H1 (cell line): Measurements from ENCODE around the gene LBH. TPM values are rescaled to one million over a fixed set of nuclear protein-coding genes. Genes with fewer than 3 reads are reported as not detected.
A peak's percentile ranks its signal among the peaks of the same experiment; 100 is the strongest.

Experiments used
- CTCF ChIA-PET: fragments of 300-600 bp; sonication (Branson Sonifier 250); formaldehyde crosslinking; loops from one replicate; lab custom pipeline; 2021; ENCODE audit not compliant: partially characterized antibody; lab: Charles Lee
- POLR2A ChIA-PET: fragments of 300-600 bp; sonication (Branson Sonifier 250); formaldehyde crosslinking; loops from one replicate; lab custom pipeline; 2021; ENCODE audit warnings: inconsistent platforms; ENCODE audit not compliant: partially characterized antibody; lab: Charles Lee
- DNase-seq, 2 experiments: peaks; one replicate each; pipeline versions ENCODE4 v3.0.0 to v3.0.0-alpha.2; 2010 to 2022; ENCODE audit warnings: low spot score in 2 of 2, low read depth in 1 of 2, mixed read lengths in 1 of 2
- FAIRE-seq: peaks from 2 replicates; lab custom pipeline; 2011; peaks lifted over from hg19 to GRCh38; lab: Jason Lieb, UNC
- H2AFZ ChIP-seq: 2 replicates; pipeline ENCODE4 v1.8.1; 2012; ENCODE audit warnings: low read length, inconsistent platforms
- H2AK5ac ChIP-seq: 2 replicates; pipeline ENCODE4 v1.6.1; 2013; ENCODE audit warnings: low read depth, low read length
- H2BK120ac ChIP-seq: replicated peaks from 2 replicates; pipeline ENCODE3; 2013; ENCODE audit warnings: low read depth, low read length, inconsistent platforms
- H2BK12ac ChIP-seq: 2 replicates; pipeline ENCODE4 v1.6.1; 2013; ENCODE audit warnings: low read depth, low read length
- H2BK15ac ChIP-seq: 2 replicates; pipeline ENCODE4 v1.6.1; 2013; ENCODE audit warnings: low read length
- H2BK20ac ChIP-seq: 2 replicates; pipeline ENCODE4 v1.6.1; 2013; ENCODE audit warnings: low read length
- H2BK5ac ChIP-seq: 2 replicates; pipeline ENCODE4 v1.6.1; 2013; ENCODE audit warnings: low read depth, low read length
- H3K14ac ChIP-seq: 2 replicates; pipeline ENCODE4 v1.6.1; 2013; ENCODE audit warnings: inconsistent platforms; ENCODE audit not compliant: insufficient read length
- H3K18ac ChIP-seq: 2 replicates; pipeline ENCODE4 v1.6.1; 2013; ENCODE audit warnings: low read length; ENCODE audit errors: extremely low read depth
- H3K23ac ChIP-seq: 2 replicates; pipeline ENCODE4 v1.6.1; 2013; ENCODE audit warnings: inconsistent platforms; ENCODE audit not compliant: insufficient read length
- H3K23me2 ChIP-seq: 2 replicates; pipeline ENCODE4 v1.6.1; 2013; ENCODE audit warnings: low read depth, low read length
- H3K27ac ChIP-seq: 2 replicates; pipeline ENCODE4 v1.6.1; 2011; ENCODE audit warnings: low read depth, low read length, inconsistent platforms
- H3K27me3 ChIP-seq, 4 experiments: replicated peaks in 1 of 4; 1 replicate in 1 of 4; 2 replicates in 3 of 4; pipeline versions ENCODE4 v1.6.1 to v1.8.1; 2011 to 2013; ENCODE audit warnings: low read length in 3 of 4, mild to moderate bottlenecking in 3 of 4, inconsistent platforms in 2 of 4, mixed read lengths in 2 of 4, moderate library complexity in 1 of 4; ENCODE audit not compliant: control insufficient read depth in 3 of 4, insufficient read depth in 3 of 4; ENCODE audit errors: extremely low read depth in 1 of 4
- H3K36me3 ChIP-seq, 4 experiments: 2 replicates each; pipeline versions ENCODE4 v1.6.1 to v1.8.1; 2011 to 2013; ENCODE audit warnings: mild to moderate bottlenecking in 4 of 4, low read length in 3 of 4, moderate library complexity in 2 of 4, control low read depth in 1 of 4, inconsistent platforms in 1 of 4; ENCODE audit not compliant: insufficient read depth in 4 of 4, control insufficient read depth in 2 of 4
- H3K4ac ChIP-seq: replicated peaks from 2 replicates; pipeline ENCODE3; 2013; ENCODE audit warnings: low read length, low read depth, mixed read lengths, inconsistent platforms; ENCODE audit not compliant: insufficient read length
- H3K4me1 ChIP-seq, 4 experiments: replicated peaks in 1 of 4; 1 replicate in 1 of 4; 2 replicates in 3 of 4; pipeline versions ENCODE4 v1.6.1 to v1.8.1; 2011 to 2013; ENCODE audit warnings: low read length in 3 of 4, inconsistent platforms in 2 of 4, mixed read lengths in 1 of 4; ENCODE audit not compliant: insufficient read depth in 4 of 4, control insufficient read depth in 3 of 4
- H3K4me2 ChIP-seq, 2 experiments: 2 replicates each; pipeline versions ENCODE4 v1.6.1 to v1.8.1; 2011 to 2013; ENCODE audit warnings: low read depth in 2 of 2, low read length in 2 of 2, control low read depth in 1 of 2, inconsistent platforms in 1 of 2, mild to moderate bottlenecking in 1 of 2; ENCODE audit not compliant: insufficient read depth in 1 of 2
- H3K4me3 ChIP-seq, 4 experiments: fragments of 200-600, 300-600 bp in 1 of 4; sonication (generic), shearing (Covaris generic), sonication (Bioruptor Twin) in 1 of 4; 2 replicates each; pipeline versions ENCODE4 v1.5.1 to v1.8.1; 2011 to 2016; ENCODE audit warnings: low read length in 4 of 4, low read depth in 3 of 4, control low read depth in 2 of 4, inconsistent platforms in 2 of 4, mild to moderate bottlenecking in 2 of 4, mixed read lengths in 1 of 4, moderate library complexity in 1 of 4; ENCODE audit not compliant: insufficient read depth in 2 of 4; ENCODE audit errors: extremely low read depth in 1 of 4
- H3K56ac ChIP-seq: replicated peaks from 2 replicates; pipeline ENCODE3; 2013; ENCODE audit warnings: low read depth, mild to moderate bottlenecking, mixed read lengths, low read length, inconsistent platforms; ENCODE audit not compliant: insufficient read length
- H3K79me1 ChIP-seq: 2 replicates; pipeline ENCODE4 v1.6.1; 2013; ENCODE audit warnings: low read depth, low read length, control low read depth
- H3K79me2 ChIP-seq, 2 experiments: 2 replicates each; pipeline versions ENCODE4 v1.6.1 to v1.8.1; 2012 to 2013; ENCODE audit warnings: low read length in 2 of 2, mild to moderate bottlenecking in 2 of 2, inconsistent platforms in 1 of 2; ENCODE audit not compliant: insufficient read depth in 2 of 2, control insufficient read depth in 1 of 2
- H3K9ac ChIP-seq, 4 experiments: replicated peaks in 1 of 4; 1 replicate in 1 of 4; 2 replicates in 3 of 4; pipeline versions ENCODE4 v1.6.1 to v1.8.1; 2011 to 2013; ENCODE audit warnings: low read depth in 3 of 4, low read length in 3 of 4, control low read depth in 2 of 4, mild to moderate bottlenecking in 2 of 4, moderate library complexity in 2 of 4, inconsistent platforms in 1 of 4; ENCODE audit errors: extremely low read depth in 1 of 4
- H3K9me3 ChIP-seq, 2 experiments: 2 replicates each; pipeline versions ENCODE4 v1.6.1 to v1.8.1; 2012 to 2013; ENCODE audit warnings: mild to moderate bottlenecking in 2 of 2, moderate library complexity in 2 of 2, control low read depth in 1 of 2, inconsistent platforms in 1 of 2, low read depth in 1 of 2, low read length in 1 of 2, mixed read lengths in 1 of 2; ENCODE audit not compliant: insufficient read depth in 2 of 2
- H4K20me1 ChIP-seq, 2 experiments: replicated peaks in 1 of 2; 2 replicates each; pipeline versions ENCODE3 to v1.8.1; 2011 to 2013; ENCODE audit warnings: inconsistent platforms in 2 of 2, low read length in 2 of 2, mild to moderate bottlenecking in 1 of 2; ENCODE audit not compliant: insufficient read depth in 2 of 2, control insufficient read depth in 1 of 2
- H4K5ac ChIP-seq: 2 replicates; pipeline ENCODE4 v1.6.1; 2013; ENCODE audit warnings: low read length, low read depth, mixed read lengths, inconsistent platforms; ENCODE audit not compliant: insufficient read length
- H4K8ac ChIP-seq: 2 replicates; pipeline ENCODE4 v1.8.0; 2013; ENCODE audit warnings: mild to moderate bottlenecking, moderate library complexity, low read length, inconsistent platforms; ENCODE audit not compliant: insufficient read depth; ENCODE audit errors: extremely low read depth
- H4K91ac ChIP-seq: replicated peaks from 2 replicates; pipeline ENCODE3; 2013; ENCODE audit warnings: low read length, mixed read lengths, inconsistent platforms; ENCODE audit not compliant: insufficient read length
- CBX8 ChIP-seq: fragments of 300-800, 300-1000 bp; sonication (generic); IDR thresholded peaks from 2 replicates; pipeline ENCODE4 v1.7.1; 2016; ENCODE audit warnings: low read depth, low read length, borderline replicate concordance
- CEBPB ChIP-seq: IDR thresholded peaks from 2 replicates; pipeline ENCODE4 v1.6.1; 2012; ENCODE audit warnings: low read depth, low read length
- FOSL1 ChIP-seq: IDR thresholded peaks from 2 replicates; pipeline ENCODE4 v1.6.1; 2011; ENCODE audit warnings: mild to moderate bottlenecking, low read depth, low read length, moderate library complexity; ENCODE audit not compliant: insufficient read depth
- HDAC6 ChIP-seq: IDR thresholded peaks from one replicate; pipeline ENCODE4 v1.7.1; 2012; ENCODE audit warnings: low read depth, mild to moderate bottlenecking, inconsistent platforms, low read length, moderate library complexity
- KDM1A ChIP-seq: fragments of 200-600, 300-600 bp; sonication (generic); IDR thresholded peaks from 2 replicates; pipeline ENCODE4 v1.7.1; 2016; ENCODE audit warnings: mild to moderate bottlenecking, low read length, borderline replicate concordance
- KDM4A ChIP-seq: IDR thresholded peaks from one replicate; pipeline ENCODE4 v1.7.1; 2012; ENCODE audit warnings: low read depth, mild to moderate bottlenecking, moderate library complexity, low read length, inconsistent platforms; ENCODE audit not compliant: severe bottlenecking
- PHF8 ChIP-seq: fragments of 200-600 bp; sonication (generic); conservative IDR thresholded peaks from 2 replicates; pipeline ENCODE4 v1.7.1; 2012; ENCODE audit warnings: low read depth, mild to moderate bottlenecking, inconsistent platforms, low read length, moderate library complexity
- POLR2AphosphoS5 ChIP-seq: IDR thresholded peaks from 2 replicates; pipeline ENCODE4 v1.6.1; 2011; ENCODE audit warnings: low read depth, low read length
- SIRT6 ChIP-seq: IDR thresholded peaks from one replicate; pipeline ENCODE4 v1.7.1; 2012; ENCODE audit warnings: low read length, inconsistent platforms
- WGBS, 2 experiments: shearing (Covaris generic) in 1 of 2; methylation state at CpG; one replicate each; pipeline versions ENCODE4 v1.1.6 to v1.1.7; 2013 to 2015; ENCODE audit warnings: low lambda C conversion rate in 2 of 2, mixed read lengths in 2 of 2, inconsistent platforms in 1 of 2, low coverage in 1 of 2, missing lambda C conversion rate in 1 of 2; ENCODE audit not compliant: insufficient replicate concordance in 2 of 2, insufficient coverage in 1 of 2, insufficient read length in 1 of 2; ENCODE audit errors: extremely low coverage in 1 of 2, missing lambda C conversion rate in 1 of 2; 5-methylcytosine and 5-hydroxymethylcytosine counted together
- polyA plus RNA-seq, 7 experiments: library from polyadenylated mRNA; depleted of rRNA in 3 of 7; stranded (reverse) in 5 of 7; unstranded in 2 of 7; fragments of >200 nt in 5 of 7; fragments of 200-250 nt in 2 of 7; gene quantifications; 1 replicate in 5 of 7; 2 replicates in 1 of 7; 4 replicates in 1 of 7; pipeline versions ENCODE4 v1.2.1 to v1.2.3, GENCODE V29; 2011 to 2013; ENCODE audit warnings: missing spikeins in 2 of 7, mixed read lengths in 2 of 7
- total RNA-seq: library from RNA; stranded (reverse); fragmentation: NEBNext Ultra II Directional; extraction: Animal tissue kit (Norgen Biotek cat#: 25700); gene quantifications from 2 replicates; pipeline ENCODE4 v1.2.1, GENCODE V29; 2021

LBH gene
- total and polyA plus RNA-seq, 2 of the 8 experiments (the other 6 are each of a cell fraction or from before 2014, with no cell fraction given): 25.7 to 34.5 TPM

- no peak overlapping the region for H2AK5ac ChIP-seq
- H3K14ac ChIP-seq: no peak overlapping the region
- H3K23ac ChIP-seq: no peak overlapping the region
- ChIA-PET POLR2A (interaction anchor here (0.9 kb wide), 1 partner anchor 10 kb away, joined by 3 read pairs; no protein-coding TSS in a partner anchor), CTCF (interaction anchor here (1.4 to 2.3 kb wide), 3 partner anchors 26 to 520 kb away, joined by 5 to 7 read pairs (median 6); no protein-coding TSS in a partner anchor)
- H2BK20ac ChIP-seq: no peak overlapping the region
- H3K36me3 ChIP-seq: no peaks in the 10 kb centered on the region
- H3K27me3 ChIP-seq: no peaks in the 10 kb centered on the region
- no peak overlapping the region for H3K4me3 ChIP-seq
- peaks cover 0 to 11% (median 3%) of the 10 kb centered on the region in 4 experiments; a peak in 3 of 7 replicates for H3K4me1 ChIP-seq
- 97% methylated on average over 10 of the region's 10 CpGs; no CpG with 5 or more reads in 1 of the 2 experiments for whole genome bisulfite sequencing, 2 experiments
- no peak overlapping the region for H3K4me2 ChIP-seq
- no peaks in the 10 kb centered on the region for H3K23me2 ChIP-seq
- H3K27ac ChIP-seq: no peak overlapping the region
- no peak overlapping the region for H3K9ac ChIP-seq
- no peak overlapping the region for H3K4ac ChIP-seq
- H4K5ac ChIP-seq: no peak overlapping the region
- no peaks in the 10 kb centered on the region for H3K9me3 ChIP-seq
- DNase-seq: no peak
- H2BK5ac ChIP-seq: 0 out of 2 replicates have a peak overlapping the region, but pooled peaks have one; percentile 20
- no peaks in the 10 kb centered on the region for H3K79me2 ChIP-seq
- H2BK12ac ChIP-seq: peak overlapping the region; percentile 75; the same call in 1 of the 2 replicates
- H4K8ac ChIP-seq: no peak overlapping the region
- TF ChIP-seq KDM1A (no peak), KDM4A (no peak), HDAC6 (no peak), PHF8 (no peak), CEBPB (no peak), POLR2AphosphoS5 (no peak), CBX8 (no peak), FOSL1 (no peak), SIRT6 (no peak)
- H3K56ac ChIP-seq: no peak overlapping the region
- H4K20me1 ChIP-seq: no peaks in the 10 kb centered on the region
- no peaks in the 10 kb centered on the region for H3K79me1 ChIP-seq
- no peak overlapping the region for H2BK120ac ChIP-seq
- H4K91ac ChIP-seq: no peak overlapping the region
- H2BK15ac ChIP-seq: no peak overlapping the region
- H2AFZ ChIP-seq: no peak overlapping the region
- no peak overlapping the region for H3K18ac ChIP-seq
- FAIRE-seq: no peak
Measured at GRCh38 chr2:30191107-30191506, 40.2 kb upstream of the LBH start.
